ENCODE results near the gene SUFU.

The SUFU gene

DNA sequence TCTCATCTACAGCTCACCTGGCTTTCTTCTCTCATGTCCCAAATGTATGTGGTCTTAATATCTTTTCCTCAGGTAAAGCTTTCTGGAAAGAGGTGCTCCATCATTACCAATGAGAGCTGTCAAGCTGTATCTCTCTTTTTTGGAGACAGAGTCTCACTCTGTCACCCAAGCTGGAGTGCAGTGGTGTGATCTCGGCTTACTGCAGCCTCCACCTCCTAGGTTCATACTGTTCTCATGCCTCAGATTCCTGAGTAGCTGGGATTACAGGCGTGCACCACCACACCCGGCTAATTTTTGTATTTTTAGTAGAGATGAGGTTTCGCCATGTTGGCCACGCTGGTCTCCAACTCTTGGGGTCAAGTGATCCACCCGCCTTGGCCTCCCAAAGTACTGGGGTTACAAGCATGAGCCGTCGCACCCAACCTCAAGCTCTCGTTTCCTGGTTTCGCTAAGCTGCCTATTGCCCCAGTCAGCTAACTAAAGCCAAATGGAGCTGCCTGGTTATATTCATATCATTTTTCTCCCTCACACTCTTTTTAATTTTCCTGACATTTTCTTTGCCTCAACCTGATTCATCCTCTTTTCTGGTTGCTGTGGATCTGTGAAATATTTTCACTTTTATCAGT, 60.5 kb downstream of the SUFU start:
- Histone ChIP-seq H3K14ac (ENCODE audit: low read length) (no peak overlapping the region), H3K23ac (ENCODE audit: low read depth, low read length, poor library complexity) (no peak overlapping the region), H3K9me3 (replicated peaks in 1 of 2; ENCODE audit: control insufficient read depth in 2 of 2, insufficient read depth in 1 of 2, low read depth in 1 of 2, low read length in 2 of 2) (peaks cover 2 to 5% of the 10 kb centered on the region in 2 donors), H2AFZ (ENCODE audit: low read length) (no peak overlapping the region), H4K91ac (ENCODE audit: low read depth, low read length, poor library complexity) (no peak overlapping the region), H3K4me1 (ENCODE audit: control insufficient read depth in 2 of 2, insufficient read depth in 1 of 2, low read depth in 1 of 2, low read length in 2 of 2) (no peaks in the 10 kb centered on the region), H2BK12ac (ENCODE audit: low read length) (no peak overlapping the region), H3K27ac (replicated peaks; ENCODE audit: low read length) (no peak overlapping the region), H3K18ac (ENCODE audit: low read length) (no peak overlapping the region), H3K9ac (ENCODE audit: low read depth, low read length, poor library complexity) (no peak overlapping the region), H2BK15ac (ENCODE audit: low read length) (no peak overlapping the region), H2BK120ac (ENCODE audit: low read depth, low read length) (no peak overlapping the region), H3K4me2 (ENCODE audit: insufficient read depth, low read length, poor library complexity, severe bottlenecking) (no peak overlapping the region), H3K36me3 (replicated peaks in 1 of 2; ENCODE audit: control insufficient read depth in 2 of 2, insufficient read depth in 2 of 2, low read length in 2 of 2) (peaks cover 0 to 2% of the 10 kb centered on the region in 2 donors), H3K27me3 (ENCODE audit: control insufficient read depth in 3 of 3, insufficient read depth in 3 of 3, low read depth in 1 of 3, low read length in 3 of 3) (no peaks in the 10 kb centered on the region), H3K4ac (ENCODE audit: low read length) (no peak overlapping the region), H2AK5ac (ENCODE audit: low read depth, low read length) (no peak overlapping the region), H3K79me1 (ENCODE audit: low read depth, low read length) (no peaks in the 10 kb centered on the region), H4K8ac (ENCODE audit: low read depth, low read length) (no peak overlapping the region), H3K4me3 (ENCODE audit: low read length in 2 of 2) (no peak overlapping the region), H2BK5ac (ENCODE audit: low read length) (no peak overlapping the region)
- no peak for DNase-seq (ENCODE audit: low spot score)
- WGBS, 2 donors (ENCODE audit: extremely low coverage in 2 of 2, insufficient read length in 2 of 2, insufficient replicate concordance in 1 of 2): no CpG with 5 or more reads among the region's 10 CpGs

GRCh38 chr10:102565793-102566192, 62.0 kb downstream of the SUFU start:
- Histone ChIP-seq H3K4me2 (ENCODE audit: insufficient read depth, low read length, poor library complexity, severe bottlenecking) (no peak overlapping the region), H4K8ac (ENCODE audit: low read depth, low read length) (no peak overlapping the region), H2BK120ac (ENCODE audit: low read depth, low read length) (no peak overlapping the region), H3K4me3 (ENCODE audit: low read length in 2 of 2) (no peak overlapping the region), H3K9me3 (replicated peaks in 1 of 2; ENCODE audit: control insufficient read depth in 2 of 2, insufficient read depth in 1 of 2, low read depth in 1 of 2, low read length in 2 of 2) (peaks cover 2 to 5% of the 10 kb centered on the region in 2 donors), H3K4ac (ENCODE audit: low read length) (no peak overlapping the region), H3K79me1 (ENCODE audit: low read depth, low read length) (no peaks in the 10 kb centered on the region), H2BK15ac (ENCODE audit: low read length) (no peak overlapping the region), H2AK5ac (ENCODE audit: low read depth, low read length) (no peak overlapping the region), H3K18ac (ENCODE audit: low read length) (no peak overlapping the region), H3K9ac (ENCODE audit: low read depth, low read length, poor library complexity) (no peak overlapping the region), H2BK12ac (ENCODE audit: low read length) (no peak overlapping the region), H3K23ac (ENCODE audit: low read depth, low read length, poor library complexity) (no peak overlapping the region), H2AFZ (ENCODE audit: low read length) (no peak overlapping the region), H3K4me1 (ENCODE audit: control insufficient read depth in 2 of 2, insufficient read depth in 1 of 2, low read depth in 1 of 2, low read length in 2 of 2) (no peaks in the 10 kb centered on the region), H3K27me3 (ENCODE audit: control insufficient read depth in 3 of 3, insufficient read depth in 3 of 3, low read depth in 1 of 3, low read length in 3 of 3) (no peaks in the 10 kb centered on the region), H3K36me3 (replicated peaks in 1 of 2; ENCODE audit: control insufficient read depth in 2 of 2, insufficient read depth in 2 of 2, low read length in 2 of 2) (peaks cover 0 to 2% of the 10 kb centered on the region in 2 donors), H2BK5ac (ENCODE audit: low read length) (no peak overlapping the region), H3K27ac (replicated peaks; ENCODE audit: low read length) (no peak overlapping the region), H3K14ac (ENCODE audit: low read length) (no peak overlapping the region), H4K91ac (ENCODE audit: low read depth, low read length, poor library complexity) (no peak overlapping the region)
- WGBS, 2 donors (ENCODE audit: extremely low coverage in 2 of 2, insufficient read length in 2 of 2, insufficient replicate concordance in 1 of 2): no CpG with 5 or more reads among the region's 8 CpGs
- DNase-seq (ENCODE audit: low spot score): no peak

DNA sequence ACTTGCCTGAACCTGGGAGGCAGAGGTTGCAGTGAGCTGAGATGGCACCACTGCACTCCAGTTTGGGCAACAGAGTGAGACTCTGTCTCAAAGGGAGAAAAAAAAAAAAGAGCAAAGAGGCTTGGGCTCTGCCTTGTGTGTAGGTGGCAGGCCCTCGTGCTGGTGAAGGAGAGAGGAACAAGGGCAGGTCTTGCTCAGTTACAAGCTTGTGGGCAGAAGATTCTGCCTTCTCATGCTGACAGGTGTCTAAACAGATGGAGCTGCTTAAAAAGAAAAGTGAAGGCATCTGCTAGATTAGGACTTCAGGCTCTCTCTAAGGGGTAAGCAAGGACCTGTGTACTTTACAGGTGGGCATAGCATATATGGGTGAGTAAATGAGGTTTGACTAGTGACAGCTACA, 75.0 kb downstream of the SUFU start:
- no peak overlapping the region for H2AFZ ChIP-seq (ENCODE audit: low read length)
- no peaks in the 10 kb centered on the region for H3K36me3 ChIP-seq (replicated peaks in 1 of 2; ENCODE audit: control insufficient read depth in 2 of 2, insufficient read depth in 2 of 2, low read length in 2 of 2)
- no peak overlapping the region for H2BK5ac ChIP-seq (ENCODE audit: low read length)
- H3K4me3 ChIP-seq (ENCODE audit: low read length in 2 of 2): no peak overlapping the region
- no peak overlapping the region for H3K18ac ChIP-seq (ENCODE audit: low read length)
- H2BK120ac ChIP-seq (ENCODE audit: low read depth, low read length): no peak overlapping the region
- no peak overlapping the region for H3K9ac ChIP-seq (ENCODE audit: low read depth, low read length, poor library complexity)
- peaks cover 19 to 27% of the 10 kb centered on the region in 2 donors for H3K4me1 ChIP-seq (ENCODE audit: control insufficient read depth in 2 of 2, insufficient read depth in 1 of 2, low read depth in 1 of 2, low read length in 2 of 2)
- H3K79me1 ChIP-seq (ENCODE audit: low read depth, low read length): peaks cover 3% of the 10 kb centered on the region
- no peak overlapping the region for H2BK15ac ChIP-seq (ENCODE audit: low read length)
- H2AK5ac ChIP-seq (ENCODE audit: low read depth, low read length): no peak overlapping the region
- no peaks in the 10 kb centered on the region for H3K9me3 ChIP-seq (replicated peaks in 1 of 2; ENCODE audit: control insufficient read depth in 2 of 2, insufficient read depth in 1 of 2, low read depth in 1 of 2, low read length in 2 of 2)
- no CpG with 5 or more reads among the region's 1 CpG for WGBS, 2 donors (ENCODE audit: extremely low coverage in 2 of 2, insufficient read length in 2 of 2, insufficient replicate concordance in 1 of 2)
- no peak overlapping the region for H4K8ac ChIP-seq (ENCODE audit: low read depth, low read length)
- H3K4ac ChIP-seq (ENCODE audit: low read length): no peak overlapping the region
- no peak overlapping the region for H4K91ac ChIP-seq (ENCODE audit: low read depth, low read length, poor library complexity)
- no peak overlapping the region for H3K23ac ChIP-seq (ENCODE audit: low read depth, low read length, poor library complexity)
- no peak for DNase-seq (ENCODE audit: low spot score)
- no peak overlapping the region for H2BK12ac ChIP-seq (ENCODE audit: low read length)
- H3K27ac ChIP-seq (replicated peaks; ENCODE audit: low read length): no peak overlapping the region
- H3K14ac ChIP-seq (ENCODE audit: low read length): no peak overlapping the region
- H3K27me3 ChIP-seq (ENCODE audit: control insufficient read depth in 3 of 3, insufficient read depth in 3 of 3, low read depth in 1 of 3, low read length in 3 of 3): no peaks in the 10 kb centered on the region
- no peak overlapping the region for H3K4me2 ChIP-seq (ENCODE audit: insufficient read depth, low read length, poor library complexity, severe bottlenecking)

- Histone ChIP-seq H3K79me1 (ENCODE audit: low read depth, low read length) (peaks cover 3% of the 10 kb centered on the region), H2BK120ac (ENCODE audit: low read depth, low read length) (no peak overlapping the region), H4K8ac (ENCODE audit: low read depth, low read length) (no peak overlapping the region), H3K4me1 (ENCODE audit: control insufficient read depth in 2 of 2, insufficient read depth in 1 of 2, low read depth in 1 of 2, low read length in 2 of 2) (peaks cover 19 to 27% of the 10 kb centered on the region in 2 donors), H3K23ac (ENCODE audit: low read depth, low read length, poor library complexity) (no peak overlapping the region), H3K9ac (ENCODE audit: low read depth, low read length, poor library complexity) (no peak overlapping the region), H3K4me3 (ENCODE audit: low read length in 2 of 2) (no peak overlapping the region), H2BK12ac (ENCODE audit: low read length) (no peak overlapping the region), H4K91ac (ENCODE audit: low read depth, low read length, poor library complexity) (no peak overlapping the region), H3K27ac (replicated peaks; ENCODE audit: low read length) (no peak overlapping the region), H2AFZ (ENCODE audit: low read length) (no peak overlapping the region), H3K9me3 (replicated peaks in 1 of 2; ENCODE audit: control insufficient read depth in 2 of 2, insufficient read depth in 1 of 2, low read depth in 1 of 2, low read length in 2 of 2) (no peaks in the 10 kb centered on the region), H2BK5ac (ENCODE audit: low read length) (no peak overlapping the region), H2BK15ac (ENCODE audit: low read length) (no peak overlapping the region), H3K14ac (ENCODE audit: low read length) (no peak overlapping the region), H3K27me3 (ENCODE audit: control insufficient read depth in 3 of 3, insufficient read depth in 3 of 3, low read depth in 1 of 3, low read length in 3 of 3) (no peaks in the 10 kb centered on the region), H3K36me3 (replicated peaks in 1 of 2; ENCODE audit: control insufficient read depth in 2 of 2, insufficient read depth in 2 of 2, low read length in 2 of 2) (no peaks in the 10 kb centered on the region), H2AK5ac (ENCODE audit: low read depth, low read length) (no peak overlapping the region), H3K4me2 (ENCODE audit: insufficient read depth, low read length, poor library complexity, severe bottlenecking) (no peak overlapping the region), H3K18ac (ENCODE audit: low read length) (no peak overlapping the region), H3K4ac (ENCODE audit: low read length) (no peak overlapping the region)
- no peak for DNase-seq (ENCODE audit: low spot score)
- WGBS, 2 donors (ENCODE audit: extremely low coverage in 2 of 2, insufficient read length in 2 of 2, insufficient replicate concordance in 1 of 2): no CpG with 5 or more reads among the region's 7 CpGs
Measured at GRCh38 chr10:102579328-102579727, 75.6 kb downstream of the SUFU start.
